NOMO-1 treated with dmso at 0.1 percent for 144 hours (cell line): ENCODE data around the gene DNAH1.

Experiments used
- DNase-seq: peaks from one replicate; lab custom pipeline; 2025; ENCODE audit not compliant: unreplicated experiment; lab: John Stamatoyannopoulos, UW

Gene DNAH1

DNA sequence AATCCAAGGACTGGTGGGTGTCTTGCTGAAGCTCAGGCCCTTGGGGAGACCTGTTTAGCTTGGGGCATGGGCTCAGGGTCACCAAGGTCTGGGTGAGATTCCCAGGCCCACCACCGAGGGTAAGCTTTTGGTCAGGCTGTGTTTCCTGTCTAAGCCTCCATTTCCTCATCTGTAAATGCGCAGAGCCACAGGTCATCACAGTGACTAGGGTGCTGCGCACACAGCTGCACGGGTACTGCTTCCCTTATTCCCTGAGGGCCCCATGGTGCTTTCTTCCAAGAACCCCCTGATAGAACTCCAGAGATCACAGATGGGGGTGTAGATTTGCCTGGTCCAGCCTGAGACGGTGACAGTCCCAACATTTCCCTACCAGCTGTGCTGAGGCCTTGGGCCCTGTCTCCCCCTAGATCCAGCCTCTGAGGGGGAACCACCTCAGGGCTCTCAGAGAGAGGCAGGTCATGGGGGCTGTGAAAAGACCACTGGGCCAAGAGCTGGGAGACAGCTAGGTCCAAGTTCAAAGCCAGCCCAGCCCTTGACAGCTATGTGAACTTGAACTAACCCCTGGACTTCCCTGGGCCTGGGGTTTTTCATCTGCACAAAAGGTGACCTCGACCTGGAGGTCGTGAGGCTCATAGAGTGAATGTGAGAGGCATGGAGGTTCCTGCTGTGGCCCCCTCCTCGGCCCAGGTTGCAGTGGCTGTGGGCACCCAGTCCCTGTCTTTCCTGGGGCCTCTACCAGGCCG is 68.1 kb downstream of the DNAH1 start:
- DNase-seq, result no peak

DNA sequence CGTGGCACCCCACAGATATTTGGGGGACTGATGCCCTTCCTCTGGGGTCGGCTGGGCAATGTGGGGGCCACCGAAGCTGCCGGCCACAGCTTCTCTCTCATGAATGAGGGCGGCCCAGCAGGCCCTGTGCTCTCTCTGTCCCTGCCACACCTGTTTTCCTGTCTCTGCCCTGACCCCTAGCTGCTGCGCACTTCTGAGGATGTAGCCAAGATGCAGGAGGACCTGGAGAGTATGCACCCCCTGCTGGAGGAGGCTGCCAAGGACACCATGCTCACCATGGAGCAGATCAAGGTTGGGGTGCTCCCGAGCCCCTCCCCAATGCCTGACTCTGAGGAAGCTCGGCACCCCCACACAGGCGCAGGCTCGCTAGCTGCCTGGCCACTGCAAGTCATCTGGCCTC is 69.0 kb downstream of the DNAH1 start:
- peak; percentile 6 for DNase-seq

DNA sequence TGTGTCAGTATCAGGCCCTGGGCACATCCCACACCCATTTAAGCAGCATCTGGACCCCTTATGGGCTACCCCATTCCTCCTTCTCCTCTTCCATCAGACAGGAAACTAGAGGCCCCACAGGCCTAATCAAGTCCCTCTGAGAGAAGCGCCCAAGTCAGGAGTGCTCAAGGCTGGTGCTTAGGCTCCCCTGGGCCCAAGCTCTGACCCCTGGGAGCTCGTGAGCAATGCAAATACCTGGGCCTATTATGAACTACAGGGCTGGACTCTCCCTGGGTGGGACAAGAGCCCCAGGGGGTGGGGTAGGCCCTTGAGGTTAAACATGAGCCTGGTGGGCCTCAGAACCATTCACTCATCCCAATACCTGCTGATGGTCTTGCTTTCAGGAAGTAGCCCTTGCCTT is 71.4 kb downstream of the DNAH1 start:
- DNase-seq, result no peak

DNA sequence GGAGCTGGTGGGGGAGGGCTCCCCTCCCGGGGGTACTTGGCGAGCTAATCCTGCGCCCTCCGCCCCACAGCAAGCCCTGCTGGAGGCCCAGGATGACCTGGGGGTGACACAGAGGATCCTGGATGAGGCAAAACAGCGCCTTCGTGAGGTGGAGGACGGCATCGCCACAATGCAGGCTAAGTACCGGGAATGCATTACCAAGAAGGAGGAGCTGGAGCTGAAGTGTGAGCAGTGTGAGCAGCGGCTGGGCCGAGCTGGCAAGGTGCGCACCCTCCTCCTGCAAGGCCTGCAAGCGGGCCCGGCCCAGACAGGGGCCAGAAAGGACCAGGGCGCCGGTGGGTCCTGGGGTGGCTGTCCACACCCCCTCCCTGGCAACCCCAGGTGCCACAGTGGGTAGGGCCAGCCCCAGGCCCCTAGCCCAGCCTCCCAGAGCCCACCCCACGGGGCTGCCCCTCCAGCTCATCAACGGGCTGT is 72.3 kb downstream of the DNAH1 start:
- DNase-seq, result no peak

DNA sequence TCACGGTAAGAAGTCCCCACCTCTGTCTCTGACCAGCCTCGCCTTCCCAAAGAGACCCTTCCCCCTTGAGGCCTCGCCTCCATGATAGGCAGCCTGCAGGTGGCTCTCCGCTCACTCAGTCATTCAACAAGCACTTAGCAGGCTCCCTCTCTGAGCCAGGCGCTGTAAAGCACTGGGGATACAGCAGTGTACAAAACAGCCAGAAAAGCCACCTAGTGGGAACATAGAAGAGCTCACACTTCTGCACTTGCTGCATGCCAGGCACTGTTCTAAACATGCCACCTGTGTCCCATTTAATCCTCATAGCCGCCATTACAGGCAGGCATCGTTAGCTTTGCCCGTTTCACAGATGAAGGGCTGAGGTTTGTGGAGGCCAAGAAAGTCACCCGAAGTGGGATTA is 72.8 kb downstream of the DNAH1 start:
- DNase-seq, result no peak

DNA sequence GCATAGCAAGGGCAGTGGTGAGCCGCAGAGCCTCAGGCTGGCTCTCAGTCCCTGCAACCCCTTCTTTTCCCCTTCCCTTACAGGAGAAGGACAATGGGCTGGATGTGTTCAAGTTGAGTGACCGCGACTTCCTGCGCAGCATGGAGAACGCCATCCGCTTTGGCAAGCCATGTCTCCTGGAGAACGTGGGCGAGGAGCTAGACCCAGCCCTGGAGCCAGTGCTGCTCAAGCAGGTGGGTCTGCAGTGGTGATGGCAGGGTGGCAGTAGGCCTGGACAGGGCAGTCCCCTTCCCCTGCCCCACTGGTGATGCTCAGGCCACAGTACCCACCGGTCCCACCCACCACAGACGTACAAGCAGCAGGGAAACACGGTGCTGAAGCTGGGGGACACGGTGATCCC is 75.0 kb downstream of the DNAH1 start:
- DNase-seq, result no peak

DNA sequence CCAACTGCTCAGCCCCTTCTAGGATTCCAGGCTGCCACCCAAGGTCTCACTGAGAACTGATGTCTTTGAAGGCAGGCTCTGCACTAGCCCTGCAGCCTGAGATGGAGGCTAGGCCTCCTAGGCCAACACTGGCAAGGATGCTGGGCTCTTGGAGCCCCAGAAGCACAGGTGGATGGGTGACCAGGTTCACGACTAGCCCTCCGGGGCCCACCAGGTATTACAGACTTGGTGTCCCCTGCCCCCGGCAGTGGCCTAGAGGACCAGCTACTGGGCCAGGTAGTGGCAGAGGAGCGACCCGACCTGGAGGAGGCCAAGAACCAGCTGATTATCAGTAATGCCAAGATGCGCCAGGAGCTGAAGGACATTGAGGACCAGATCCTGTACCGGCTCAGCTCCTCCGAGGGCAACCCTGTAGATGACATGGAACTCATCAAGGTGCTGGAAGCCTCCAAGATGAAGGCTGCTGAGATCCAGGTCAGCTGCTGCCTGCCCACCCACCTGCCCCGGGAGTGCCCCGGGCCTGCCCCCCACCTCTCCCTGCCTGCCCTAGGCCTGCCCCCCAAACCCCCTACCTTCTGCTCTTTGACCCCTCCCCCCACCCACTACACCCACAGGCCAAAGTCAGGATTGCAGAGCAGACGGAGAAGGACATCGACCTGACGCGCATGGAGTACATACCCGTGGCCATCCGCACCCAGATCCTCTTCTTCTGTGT is 76.3 kb downstream of the DNAH1 start:
- no peak for DNase-seq

DNA sequence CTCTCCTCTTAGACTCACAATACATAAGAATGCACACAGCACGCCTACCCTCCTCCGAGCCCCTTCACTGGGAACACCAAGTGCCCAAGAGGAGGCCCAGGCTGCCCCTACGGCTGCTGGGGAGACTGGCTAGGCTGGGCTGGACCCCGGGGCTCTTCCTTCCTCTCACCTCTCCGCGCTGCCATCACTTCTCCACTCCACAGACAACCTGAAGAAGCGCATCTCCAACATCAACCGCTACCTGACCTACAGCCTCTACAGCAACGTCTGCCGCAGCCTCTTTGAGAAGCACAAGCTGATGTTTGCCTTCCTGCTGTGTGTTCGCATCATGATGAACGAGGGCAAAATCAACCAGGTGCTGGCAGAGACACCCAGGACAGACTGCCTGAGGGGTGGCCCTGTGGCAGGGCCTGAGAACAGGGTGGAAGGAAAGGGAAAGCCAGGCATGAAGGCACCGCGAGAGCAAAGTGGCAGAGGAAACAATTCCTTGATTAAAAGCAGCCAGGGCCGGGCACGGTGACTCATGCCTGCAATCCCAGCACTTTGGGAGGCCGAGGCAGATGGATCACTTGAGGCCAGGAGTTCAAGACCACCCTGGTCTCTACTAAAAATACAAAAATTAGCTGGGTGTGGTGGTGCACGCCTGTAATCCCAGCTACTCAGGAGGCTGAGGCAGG is 77.2 kb downstream of the DNAH1 start:
- DNase-seq, result no peak

DNA sequence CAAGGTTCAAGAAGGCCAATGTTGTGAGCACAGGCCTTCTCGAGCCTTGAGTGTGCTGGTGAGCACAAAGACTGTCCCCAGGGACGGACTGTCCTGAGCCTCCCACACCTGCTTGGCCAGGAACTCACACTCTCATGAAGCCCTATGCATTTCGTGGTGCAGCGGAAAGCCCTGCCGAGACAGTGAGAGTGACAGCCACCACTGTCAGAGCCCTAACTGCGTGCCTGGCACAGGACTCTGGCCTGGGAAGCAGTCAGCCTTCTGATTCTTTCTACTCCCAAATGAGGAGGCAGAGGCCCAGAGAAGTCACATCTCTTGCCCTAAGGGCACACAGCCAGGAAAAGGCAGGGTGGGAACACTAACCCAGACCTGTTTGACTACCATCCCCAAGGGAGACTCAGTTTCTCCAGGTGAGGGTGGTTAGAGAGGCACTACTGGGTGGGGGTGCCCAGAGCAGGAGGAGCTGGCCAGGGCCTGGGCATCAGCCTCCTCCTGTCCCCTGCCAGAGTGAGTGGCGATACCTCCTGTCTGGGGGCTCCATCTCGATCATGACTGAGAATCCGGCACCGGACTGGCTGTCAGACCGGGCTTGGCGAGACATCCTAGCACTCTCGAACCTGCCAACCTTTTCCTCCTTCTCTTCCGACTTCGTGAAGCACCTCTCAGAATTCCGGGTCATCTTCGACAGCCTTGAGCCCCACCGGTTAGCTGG is 78.0 kb downstream of the DNAH1 start:
- DNase-seq, result no peak

DNA sequence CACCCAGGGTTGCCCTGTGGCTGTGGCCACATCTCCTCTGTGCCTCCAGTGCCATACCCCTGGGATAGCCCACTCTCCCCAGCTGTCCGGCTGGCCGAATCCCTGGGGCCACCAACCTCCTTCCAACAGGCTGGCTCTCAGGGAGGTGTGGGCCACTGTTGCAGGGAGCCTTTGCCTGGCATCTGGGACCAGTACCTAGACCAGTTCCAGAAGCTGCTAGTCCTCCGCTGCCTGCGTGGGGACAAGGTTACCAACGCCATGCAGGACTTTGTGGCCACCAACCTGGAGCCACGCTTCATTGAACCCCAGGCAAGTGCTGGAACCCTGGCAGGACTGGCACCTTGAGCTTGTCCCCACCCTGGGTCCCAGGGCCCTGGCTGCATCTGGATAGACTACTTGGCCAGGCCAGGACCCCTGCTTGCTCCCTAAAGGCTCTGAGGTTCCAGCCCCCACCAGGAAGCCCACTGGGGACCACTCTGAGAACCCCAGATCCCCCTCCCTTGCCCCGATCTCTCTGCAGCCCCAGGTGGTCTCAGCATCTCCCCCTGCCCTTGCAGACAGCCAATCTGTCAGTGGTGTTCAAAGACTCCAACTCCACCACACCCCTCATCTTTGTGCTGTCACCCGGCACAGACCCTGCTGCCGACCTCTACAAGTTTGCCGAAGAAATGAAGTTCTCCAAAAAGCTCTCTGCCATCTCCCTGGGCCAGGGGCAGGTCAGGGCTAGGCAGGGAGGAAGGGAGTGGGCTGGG is 78.8 kb downstream of the DNAH1 start:
- DNase-seq, result no peak

DNA sequence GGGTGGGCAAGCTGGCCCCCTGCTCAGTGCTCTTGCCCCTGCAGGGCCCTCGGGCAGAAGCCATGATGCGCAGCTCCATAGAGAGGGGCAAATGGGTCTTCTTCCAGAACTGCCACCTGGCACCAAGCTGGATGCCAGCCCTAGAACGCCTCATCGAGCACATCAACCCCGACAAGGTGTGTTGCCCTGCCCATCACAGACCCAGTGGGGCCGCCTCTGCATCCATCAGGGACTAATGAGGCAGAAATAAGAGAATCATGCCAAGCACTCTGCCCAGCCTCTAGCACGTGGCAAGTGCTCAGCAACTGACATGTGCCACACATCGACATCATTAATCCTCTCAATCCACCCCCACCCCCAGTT is 79.4 kb downstream of the DNAH1 start:
- DNase-seq, result no peak

DNA sequence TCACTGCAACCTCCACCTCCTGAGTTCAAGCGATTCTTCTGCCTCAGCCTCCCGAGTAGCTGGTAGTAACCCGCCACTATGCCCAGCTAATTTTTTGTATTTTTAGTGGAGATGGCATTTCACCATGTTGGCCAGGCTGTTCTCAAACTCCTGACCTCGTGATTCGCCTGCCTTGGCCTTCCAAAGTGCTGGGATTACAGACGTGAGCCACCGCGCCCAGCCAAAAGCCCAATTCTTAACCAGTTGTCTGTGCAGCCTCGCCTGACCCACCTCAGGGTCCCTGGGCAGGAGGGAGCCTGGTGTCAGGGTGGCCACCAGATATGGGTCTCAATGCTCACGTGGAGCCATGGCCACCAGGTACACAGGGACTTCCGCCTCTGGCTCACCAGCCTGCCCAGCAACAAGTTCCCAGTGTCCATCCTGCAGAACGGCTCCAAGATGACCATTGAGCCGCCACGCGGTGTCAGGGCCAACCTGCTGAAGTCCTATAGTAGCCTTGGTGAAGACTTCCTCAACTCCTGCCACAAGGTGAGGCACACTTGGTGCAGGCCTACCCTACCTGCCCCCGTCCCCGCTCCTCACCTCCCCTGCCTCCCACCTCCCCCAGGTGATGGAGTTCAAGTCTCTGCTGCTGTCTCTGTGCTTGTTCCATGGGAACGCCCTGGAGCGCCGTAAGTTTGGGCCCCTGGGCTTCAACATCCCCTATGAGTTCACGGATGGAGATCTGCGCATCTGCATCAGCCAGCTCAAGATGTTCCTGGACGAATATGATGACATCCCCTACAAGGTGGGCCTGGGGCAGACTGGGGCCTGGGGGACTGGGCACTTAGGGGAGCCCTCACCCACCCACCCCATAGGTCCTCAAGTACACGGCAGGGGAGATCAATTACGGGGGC is 80.1 kb downstream of the DNAH1 start:
- DNase-seq, result no peak

DNA sequence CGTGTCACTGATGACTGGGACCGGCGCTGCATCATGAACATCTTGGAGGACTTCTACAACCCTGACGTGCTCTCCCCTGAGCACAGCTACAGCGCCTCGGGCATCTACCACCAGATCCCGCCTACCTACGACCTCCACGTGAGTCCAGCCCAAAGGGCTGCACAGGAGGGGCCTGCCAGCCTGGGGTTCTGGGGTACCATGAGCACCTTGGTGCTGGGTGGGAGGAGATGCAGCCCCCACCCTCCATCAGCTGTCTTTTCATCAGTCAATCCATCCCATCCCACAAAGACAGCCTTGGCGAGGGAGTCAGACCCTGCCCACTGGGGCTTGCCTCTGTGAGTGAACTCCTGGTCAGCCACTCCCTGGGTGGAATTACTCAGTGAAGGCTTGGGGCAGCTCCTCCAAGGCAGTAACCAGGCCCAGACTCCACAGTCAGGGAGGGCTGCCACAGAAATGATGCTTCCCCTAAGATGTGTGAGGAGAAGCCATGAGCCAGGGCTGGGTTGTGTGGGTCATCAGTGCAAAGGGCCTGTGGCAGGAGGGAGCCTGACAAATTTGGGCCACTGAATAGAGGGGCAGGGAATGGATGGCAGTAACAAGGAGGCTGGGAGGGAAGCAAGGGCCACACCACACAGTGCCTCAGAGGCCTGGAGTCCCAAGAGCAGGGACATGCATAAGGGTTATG is 80.9 kb downstream of the DNAH1 start:
- no peak for DNase-seq

DNA sequence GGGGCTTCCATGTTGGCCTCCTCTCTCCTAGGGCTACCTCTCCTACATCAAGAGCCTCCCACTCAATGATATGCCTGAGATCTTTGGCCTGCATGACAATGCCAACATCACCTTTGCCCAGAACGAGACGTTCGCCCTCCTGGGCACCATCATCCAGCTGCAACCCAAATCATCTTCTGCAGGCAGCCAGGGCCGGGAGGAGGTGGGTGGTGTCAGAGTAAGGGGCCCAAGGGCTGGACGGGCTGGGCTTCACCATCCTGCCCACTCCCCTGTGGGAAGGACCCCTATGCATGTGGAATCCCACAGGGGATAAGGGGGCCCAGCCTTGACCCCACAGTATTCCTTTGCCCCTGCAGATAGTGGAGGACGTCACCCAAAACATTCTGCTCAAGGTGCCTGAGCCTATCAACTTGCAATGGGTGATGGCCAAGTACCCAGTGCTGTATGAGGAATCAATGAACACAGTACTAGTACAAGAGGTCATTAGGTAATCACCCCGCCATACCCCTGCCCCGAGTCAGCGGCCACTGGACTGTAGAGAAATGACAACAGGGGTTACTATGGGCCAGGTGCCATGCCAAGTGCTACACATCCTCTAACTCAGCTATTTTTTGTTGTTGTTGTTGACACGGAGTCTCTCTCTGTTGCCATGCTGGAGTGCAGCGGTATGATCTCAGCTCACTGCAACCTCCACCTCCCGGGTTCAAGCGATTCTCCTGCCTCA is 81.7 kb downstream of the DNAH1 start:
- DNase-seq, result no peak

DNA sequence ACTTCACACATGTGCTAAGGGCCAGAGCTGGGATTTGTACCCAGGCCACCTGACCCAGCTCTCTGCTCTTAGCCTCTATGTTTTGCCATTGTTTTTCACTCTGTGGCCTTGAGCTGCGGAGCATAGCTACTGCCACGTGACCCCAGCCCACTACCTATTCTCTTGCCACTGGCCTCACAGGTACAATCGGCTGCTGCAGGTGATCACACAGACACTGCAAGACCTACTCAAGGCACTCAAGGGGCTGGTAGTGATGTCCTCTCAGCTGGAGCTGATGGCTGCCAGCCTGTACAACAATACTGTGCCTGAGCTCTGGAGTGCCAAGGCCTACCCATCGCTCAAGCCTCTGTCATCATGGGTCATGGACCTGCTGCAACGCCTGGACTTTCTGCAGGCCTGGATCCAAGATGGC is 82.6 kb downstream of the DNAH1 start:
- no peak for DNase-seq

DNA sequence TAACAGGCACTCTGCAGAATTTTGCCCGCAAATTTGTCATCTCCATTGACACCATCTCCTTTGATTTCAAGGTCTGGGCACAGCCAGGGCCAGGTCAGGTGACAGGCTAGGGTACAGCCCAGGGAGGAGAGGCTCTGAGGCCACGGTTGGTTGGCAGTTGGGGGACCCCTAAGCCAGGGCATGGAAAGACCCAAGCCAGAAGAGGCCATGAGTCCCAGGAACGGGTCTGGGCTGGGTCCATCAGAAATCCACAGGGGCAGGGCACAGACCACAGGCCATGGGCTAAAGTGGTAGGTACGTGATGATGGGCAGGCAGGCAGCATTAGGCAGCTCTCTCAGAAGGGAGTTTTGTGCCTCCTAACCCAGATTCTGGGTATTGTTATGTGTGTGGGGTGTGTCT is 83.0 kb downstream of the DNAH1 start:
- DNase-seq, result no peak

DNA sequence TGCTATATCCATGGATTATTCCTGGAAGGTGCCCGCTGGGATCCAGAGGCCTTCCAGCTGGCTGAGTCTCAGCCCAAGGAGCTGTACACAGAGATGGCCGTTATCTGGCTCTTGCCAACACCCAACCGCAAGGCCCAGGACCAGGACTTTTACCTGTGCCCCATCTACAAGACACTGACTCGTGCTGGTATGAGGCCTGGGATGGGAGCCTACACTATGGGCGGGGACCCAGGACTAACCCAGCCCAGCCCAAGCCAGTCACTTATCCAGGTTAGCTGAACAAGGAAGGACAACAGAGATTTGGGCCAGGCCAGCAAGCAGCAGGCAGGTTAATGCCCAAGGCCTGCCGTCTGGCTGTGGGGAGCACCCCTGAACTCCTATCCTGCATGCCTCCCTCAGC is 83.5 kb downstream of the DNAH1 start:
- no peak for DNase-seq

DNA sequence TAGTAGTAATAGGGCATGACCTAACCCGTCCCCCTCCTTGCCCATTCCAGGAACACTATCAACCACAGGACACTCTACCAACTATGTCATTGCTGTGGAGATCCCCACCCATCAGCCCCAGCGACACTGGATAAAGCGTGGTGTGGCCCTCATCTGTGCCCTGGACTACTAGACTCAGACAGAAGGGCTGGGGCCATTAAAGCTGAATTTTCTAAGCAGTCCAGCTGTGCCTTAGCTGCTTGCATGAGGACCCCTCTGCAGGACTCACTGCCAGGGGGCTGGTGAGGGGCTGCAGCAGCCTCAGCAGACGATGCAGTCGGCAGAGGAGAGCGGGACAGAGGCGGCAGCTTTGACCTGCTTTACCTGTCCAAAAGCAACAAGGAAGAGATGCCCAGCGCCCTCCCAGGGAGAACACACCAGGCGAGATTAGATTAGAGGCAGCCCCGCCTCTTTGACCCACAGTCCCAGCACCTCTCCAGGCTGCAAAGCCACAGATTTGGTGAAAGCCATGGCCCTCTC is 84.2 kb downstream of the DNAH1 start:
- DNase-seq, result no peak
